ENCODE results near the gene TSHB. TPM values are rescaled to one million over a fixed set of nuclear protein-coding genes. Genes with fewer than 3 reads are reported as not detected.

Gene TSHB
- total RNA-seq, 2 experiments from 2014 or later = not detected

- Mint-ChIP-seq H3K4me1 (peaks cover 1% of the 10 kb centered on the region), H3K27ac (no peak overlapping the region), H3K36me3 (ENCODE audit: low read depth) (no peaks in the 10 kb centered on the region), H3K4me3 (no peak overlapping the region), H3K9me3 (no peaks in the 10 kb centered on the region), H3K27me3 (peaks cover 8% of the 10 kb centered on the region)
- ChIA-PET POLR2A (no interaction called here), CTCF (no interaction called here)
- DNase-seq = no peak
These were observed 49.1 kb downstream of the TSHB start for GRCh38 chr1:115078708-115079107.

DNA sequence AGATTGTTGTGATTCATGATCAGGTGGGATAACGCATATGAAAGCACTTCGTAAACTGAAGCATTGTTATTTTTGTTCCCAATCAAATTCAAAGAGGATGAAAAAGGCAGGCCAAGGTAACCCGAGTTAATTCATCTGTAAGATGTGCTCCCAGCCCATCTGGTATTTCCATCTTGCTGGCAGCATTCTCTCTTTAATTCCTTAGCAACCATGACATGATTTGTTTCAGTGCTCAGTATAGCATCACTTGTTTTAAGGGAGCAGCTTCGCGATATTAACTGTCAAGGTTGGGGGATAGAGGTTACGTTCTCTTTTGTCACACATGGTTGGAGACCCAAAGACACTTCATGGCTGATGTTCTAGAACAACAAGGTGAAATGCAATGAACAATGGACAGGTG lies 53.3 kb downstream of the TSHB start:
- DNase-seq = no peak
- H3K36me3 Mint-ChIP-seq (ENCODE audit: low read depth) = no peaks in the 10 kb centered on the region
- no peaks in the 10 kb centered on the region for H3K9me3 Mint-ChIP-seq
- H3K4me3 Mint-ChIP-seq = no peak overlapping the region
- no peak overlapping the region for H3K27ac Mint-ChIP-seq
- H3K27me3 Mint-ChIP-seq = peaks cover 7% of the 10 kb centered on the region
- ChIA-PET POLR2A (interaction anchor here (0.8 kb wide), 1 partner anchor 16 kb away, joined by 5 read pairs; no protein-coding TSS in a partner anchor), CTCF (no interaction called here)
- H3K4me1 Mint-ChIP-seq = peaks cover 9% of the 10 kb centered on the region

Other genes starting within 250 kb of the TSHB start
- 10 to 100 TPM; 59.4 to 65.0 TPM for gene SIKE1, start 249.1 kb upstream of the TSHB start, total RNA-seq
- gene SYCP1, start 175.0 kb upstream of the TSHB start, total RNA-seq = not detected
- 1 to 10 TPM; 2.4 to 3.5 TPM for gene TSPAN2, start 59.7 kb downstream of the TSHB start, total RNA-seq